H7 (cell line): ENCODE results near the gene WNK2. TPM values are rescaled to one million over a fixed set of nuclear protein-coding genes. Genes with fewer than 3 reads are reported as not detected.

Source experiments
- DNase-seq: peaks from one replicate; pipeline ENCODE4 v3.0.0; 2012
- H3K27me3 ChIP-seq: 2 replicates; pipeline ENCODE4 v1.6.0; 2011; ENCODE audit warnings: mild to moderate bottlenecking, low read length; ENCODE audit not compliant: control insufficient read depth, insufficient read depth
- H3K36me3 ChIP-seq: replicated peaks from 2 replicates; pipeline ENCODE4 v1.5.1; 2011; ENCODE audit warnings: low read length; ENCODE audit not compliant: control insufficient read depth, insufficient read depth
- H3K4me3 ChIP-seq: 2 replicates; pipeline ENCODE4 v1.5.1; 2011; ENCODE audit warnings: low read depth, mild to moderate bottlenecking, control low read depth, low read length, moderate library complexity; ENCODE audit not compliant: insufficient read depth
- total RNA-seq: library from RNA; depleted of rRNA; stranded (reverse); fragments of >200 nt; shearing (Covaris generic); gene quantifications from 2 replicates; pipeline ENCODE4 v1.2.3, GENCODE V29; 2014

WNK2 gene
- total RNA-seq, 1 experiment from 2014 or later = 13.3 TPM

GRCh38 chr9:93198117-93198837 is 14.3 kb downstream of the WNK2 start:
- Histone ChIP-seq H3K4me3 (no peak overlapping the region), H3K27me3 (no peaks in the 10 kb centered on the region), H3K36me3 (no peaks in the 10 kb centered on the region)
- peak; percentile 75 for DNase-seq

GRCh38 chr9:93198838-93199625 is 15.1 kb downstream of the WNK2 start:
- H3K4me3 ChIP-seq = no peak overlapping the region
- no peaks in the 10 kb centered on the region for H3K36me3 ChIP-seq
- no peak for DNase-seq
- H3K27me3 ChIP-seq = no peaks in the 10 kb centered on the region

- DNase-seq = no peak
- no peaks in the 10 kb centered on the region for H3K36me3 ChIP-seq
Measured at GRCh38 chr9:93200449-93200742, 16.5 kb downstream of the WNK2 start.

GRCh38 chr9:93200989-93201334 is 17.0 kb downstream of the WNK2 start:
- Histone ChIP-seq H3K27me3 (no peaks in the 10 kb centered on the region), H3K36me3 (no peaks in the 10 kb centered on the region), H3K4me3 (no peak overlapping the region)
- no peak for DNase-seq

More at GRCh38 chr9:93200449-93200742, 16.5 kb downstream of the WNK2 start:
- no peak overlapping the region for H3K4me3 ChIP-seq
- no peaks in the 10 kb centered on the region for H3K27me3 ChIP-seq

- H3K36me3 ChIP-seq = no peaks in the 10 kb centered on the region
- DNase-seq = no peak
- H3K27me3 ChIP-seq = no peaks in the 10 kb centered on the region
- no peak overlapping the region for H3K4me3 ChIP-seq
Measured at GRCh38 chr9:93203026-93203717, 19.2 kb downstream of the WNK2 start.

- Histone ChIP-seq H3K36me3 (no peaks in the 10 kb centered on the region), H3K4me3 (no peak overlapping the region), H3K27me3 (no peaks in the 10 kb centered on the region)
- no peak for DNase-seq
Measured at GRCh38 chr9:93203718-93204469, 20.0 kb downstream of the WNK2 start.

GRCh38 chr9:93204470-93205043 is 20.6 kb downstream of the WNK2 start:
- no peaks in the 10 kb centered on the region for H3K36me3 ChIP-seq
- no peaks in the 10 kb centered on the region for H3K27me3 ChIP-seq

GRCh38 chr9:93205045-93205768 is 21.3 kb downstream of the WNK2 start:
- DNase-seq = peak; percentile 69
- Histone ChIP-seq H3K36me3 (no peaks in the 10 kb centered on the region), H3K4me3 (no peak overlapping the region), H3K27me3 (no peaks in the 10 kb centered on the region)

More at GRCh38 chr9:93204470-93205043, 20.6 kb downstream of the WNK2 start:
- DNase-seq = no peak
- no peak overlapping the region for H3K4me3 ChIP-seq

GRCh38 chr9:93205896-93206575 is 22.1 kb downstream of the WNK2 start:
- H3K27me3 ChIP-seq = no peaks in the 10 kb centered on the region
- no peaks in the 10 kb centered on the region for H3K36me3 ChIP-seq
- no peak overlapping the region for H3K4me3 ChIP-seq
- no peak for DNase-seq

- Histone ChIP-seq H3K4me3 (no peak overlapping the region), H3K27me3 (no peaks in the 10 kb centered on the region), H3K36me3 (no peaks in the 10 kb centered on the region)
- no peak for DNase-seq
Measured at GRCh38 chr9:93206576-93207155, 22.7 kb downstream of the WNK2 start.

- no peak for DNase-seq
- Histone ChIP-seq H3K27me3 (no peaks in the 10 kb centered on the region), H3K4me3 (no peak overlapping the region), H3K36me3 (no peaks in the 10 kb centered on the region)
Measured at GRCh38 chr9:93207326-93207814, 23.4 kb downstream of the WNK2 start.

- Histone ChIP-seq H3K27me3 (no peaks in the 10 kb centered on the region), H3K36me3 (no peaks in the 10 kb centered on the region), H3K4me3 (no peak overlapping the region)
- DNase-seq = no peak
Measured at GRCh38 chr9:93207860-93208734, 24.2 kb downstream of the WNK2 start.
